GM03348 (cell line): Measurements from ENCODE around the gene FCN1.
"Not testable (repeated sequence)": the region's sequence is repeated elsewhere in the genome, so short reads cannot be mapped to it uniquely, and the experiment has no call there.

Experiments used
- DNase-seq: peaks from one replicate; pipeline ENCODE4 v3.0.0; 2012; ENCODE audit warnings: low spot score

Gene FCN1

DNA sequence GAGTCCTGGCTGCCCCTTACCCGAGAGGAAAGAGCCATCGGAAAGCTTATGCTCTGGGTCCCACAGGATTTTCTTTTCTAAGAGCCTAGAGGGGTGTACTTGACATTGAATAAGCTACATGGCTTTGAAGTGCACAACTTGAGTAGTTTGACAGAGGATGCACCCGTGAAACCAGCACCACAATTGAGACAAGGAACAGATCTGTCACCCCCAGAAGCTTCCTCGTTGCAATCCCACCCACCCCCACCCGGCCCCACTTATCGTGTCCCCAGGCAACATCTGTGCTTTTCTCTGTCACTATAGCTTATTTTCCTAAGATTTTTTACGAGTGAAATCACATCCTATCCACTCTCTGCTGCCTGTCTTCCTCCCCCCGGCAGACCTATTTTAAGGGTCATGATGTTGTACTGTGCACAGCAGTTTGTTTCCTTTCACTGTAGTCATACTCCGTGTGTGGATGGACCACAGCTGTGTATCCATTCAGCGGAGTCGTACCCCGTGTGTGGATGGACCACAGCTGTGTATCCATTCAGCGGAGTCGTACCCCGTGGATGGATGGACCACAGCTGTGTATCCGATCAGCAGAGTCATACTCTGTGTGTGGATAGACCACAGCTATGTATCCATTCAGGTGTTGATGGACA lies 45.9 kb downstream of the FCN1 start:
- DNase-seq, result no peak

DNA sequence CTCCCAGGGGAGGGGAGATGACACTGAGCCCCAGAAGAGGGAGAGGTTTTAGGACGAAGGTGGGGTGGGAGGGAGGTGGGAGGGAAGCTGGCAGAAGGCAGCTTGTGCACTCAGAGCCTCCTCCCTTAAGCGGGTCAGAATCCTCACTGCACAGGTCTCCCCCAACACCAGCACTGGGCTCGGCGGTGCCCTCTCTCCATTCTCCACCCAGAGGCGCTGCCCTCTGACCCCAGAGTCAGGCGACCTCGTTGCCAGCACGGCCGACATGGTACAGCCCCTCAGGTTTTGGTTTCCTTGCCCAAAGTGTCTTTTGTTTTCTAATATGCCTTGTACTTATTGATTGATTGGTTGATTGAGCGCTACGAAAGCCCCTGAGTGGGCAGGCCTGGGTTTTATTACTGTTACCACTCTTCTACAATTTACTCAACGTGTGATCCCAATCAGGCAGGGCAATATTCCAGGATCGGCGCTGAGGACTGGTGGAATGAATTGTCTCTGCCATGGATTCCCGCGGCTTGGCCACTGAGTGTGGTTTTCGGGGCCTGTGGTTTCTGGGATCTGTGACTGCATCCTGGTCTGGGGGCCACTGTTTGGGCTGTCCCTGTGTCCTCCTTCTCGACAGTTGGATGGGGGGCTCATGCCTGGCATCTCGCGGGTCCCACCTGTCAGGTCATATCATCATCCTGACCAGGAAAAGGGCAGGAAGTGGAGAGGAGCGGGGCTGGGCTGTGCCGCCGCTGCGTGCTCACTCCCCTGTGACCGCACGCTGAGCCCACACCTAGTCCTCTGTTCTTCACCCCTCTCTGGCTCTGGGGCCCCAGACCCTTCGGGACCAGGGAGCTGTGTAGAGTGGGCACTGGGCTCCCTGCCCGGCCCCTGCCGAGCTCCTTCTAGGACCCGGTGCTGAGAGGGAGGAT lies 46.7 kb downstream of the FCN1 start:
- DNase-seq, result no peak

DNA sequence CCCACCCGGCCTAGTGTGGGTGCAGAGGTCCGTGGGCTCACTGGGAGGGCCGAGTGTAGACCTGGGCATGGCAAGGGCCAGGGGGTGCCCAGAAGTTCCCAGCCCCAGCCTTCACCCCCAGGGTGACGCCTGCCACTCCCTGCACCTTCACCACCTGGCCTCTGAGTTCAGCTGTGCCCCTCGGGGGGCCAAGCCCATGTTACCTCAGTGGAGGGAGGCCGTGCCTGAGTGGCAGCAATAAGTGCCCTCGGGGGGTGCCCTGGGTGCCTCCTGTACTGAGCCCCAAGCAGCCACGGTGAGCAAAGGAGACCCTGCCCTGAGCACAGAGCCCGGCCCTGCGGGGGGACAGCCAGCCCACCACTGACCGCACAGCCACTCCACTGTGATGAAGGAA lies 47.4 kb downstream of the FCN1 start:
- no peak for DNase-seq

DNA sequence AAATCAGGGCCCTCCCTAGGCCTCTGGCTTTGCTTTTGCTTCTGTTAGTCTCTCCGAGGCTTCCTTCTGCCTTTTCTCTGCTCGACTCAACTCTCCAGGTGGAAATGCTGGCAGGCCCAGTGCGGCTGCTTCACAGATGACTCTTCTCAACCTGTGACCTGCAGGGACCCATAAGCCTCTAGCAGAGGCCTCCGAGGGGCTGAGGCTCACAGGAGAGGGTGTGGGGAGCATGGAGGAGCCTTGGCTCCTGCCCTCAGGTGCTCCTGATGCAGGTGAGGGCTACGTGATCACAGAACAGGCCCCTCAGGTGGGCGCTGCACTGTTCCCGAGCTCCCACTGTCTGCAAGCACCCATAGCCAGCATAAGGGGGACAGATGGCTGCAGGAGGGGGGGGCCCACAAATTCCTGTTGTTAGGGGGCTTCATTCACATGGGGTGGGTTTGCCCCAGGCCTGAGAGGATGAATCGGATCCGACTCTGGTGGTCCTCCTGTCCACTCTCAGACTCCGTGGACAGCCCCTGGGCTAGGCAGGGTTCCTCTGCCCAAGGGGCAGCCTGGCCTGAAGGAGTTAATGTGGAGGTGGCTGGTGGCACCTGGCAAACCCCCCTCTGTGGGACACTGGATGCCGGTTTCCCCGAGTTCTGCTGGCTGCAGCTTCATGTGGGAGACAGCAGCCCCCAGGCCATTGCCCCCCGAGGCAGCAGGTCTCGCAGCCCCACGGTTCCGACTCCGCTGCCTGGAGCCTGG lies 48.0 kb downstream of the FCN1 start:
- DNase-seq, result no peak

DNA sequence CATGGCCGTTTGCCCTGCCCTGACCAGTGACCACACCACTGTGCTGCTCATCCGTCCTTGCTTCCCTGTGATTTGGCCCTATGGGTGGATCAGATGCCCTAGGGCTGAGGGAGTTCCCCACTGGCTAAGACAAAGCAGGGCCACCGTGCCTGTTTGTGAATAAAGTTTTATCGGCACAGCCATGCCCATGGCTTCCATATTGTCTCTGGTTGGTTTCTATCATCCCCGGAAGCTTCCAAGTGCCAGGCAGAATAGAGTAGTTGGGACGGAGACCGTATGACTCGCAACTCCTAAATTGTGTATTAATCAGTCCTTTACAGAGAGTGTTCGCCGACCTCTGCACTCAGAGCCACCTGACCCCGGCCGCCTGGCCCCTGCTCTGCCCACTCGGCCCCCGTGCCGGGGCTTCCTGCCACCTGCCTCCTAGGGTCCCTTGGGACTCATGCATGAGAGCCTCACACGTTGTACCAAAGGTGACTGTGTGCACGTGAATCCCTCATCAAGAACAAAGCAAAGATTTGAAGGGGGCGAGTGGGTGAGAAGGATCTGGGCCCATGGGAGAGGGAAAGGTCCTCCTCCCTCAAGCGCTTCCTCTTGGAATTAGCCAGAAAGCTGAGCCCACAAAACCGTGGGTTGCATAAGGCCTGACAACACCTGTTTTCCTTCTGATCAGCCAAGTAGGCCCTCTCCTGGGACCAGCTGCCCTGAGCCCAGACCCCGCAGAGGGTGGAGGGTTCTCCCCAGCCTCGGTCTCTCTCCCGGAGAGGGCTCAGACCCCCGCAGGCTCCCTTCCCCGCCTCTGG lies 48.8 kb downstream of the FCN1 start:
- no peak for DNase-seq

DNA sequence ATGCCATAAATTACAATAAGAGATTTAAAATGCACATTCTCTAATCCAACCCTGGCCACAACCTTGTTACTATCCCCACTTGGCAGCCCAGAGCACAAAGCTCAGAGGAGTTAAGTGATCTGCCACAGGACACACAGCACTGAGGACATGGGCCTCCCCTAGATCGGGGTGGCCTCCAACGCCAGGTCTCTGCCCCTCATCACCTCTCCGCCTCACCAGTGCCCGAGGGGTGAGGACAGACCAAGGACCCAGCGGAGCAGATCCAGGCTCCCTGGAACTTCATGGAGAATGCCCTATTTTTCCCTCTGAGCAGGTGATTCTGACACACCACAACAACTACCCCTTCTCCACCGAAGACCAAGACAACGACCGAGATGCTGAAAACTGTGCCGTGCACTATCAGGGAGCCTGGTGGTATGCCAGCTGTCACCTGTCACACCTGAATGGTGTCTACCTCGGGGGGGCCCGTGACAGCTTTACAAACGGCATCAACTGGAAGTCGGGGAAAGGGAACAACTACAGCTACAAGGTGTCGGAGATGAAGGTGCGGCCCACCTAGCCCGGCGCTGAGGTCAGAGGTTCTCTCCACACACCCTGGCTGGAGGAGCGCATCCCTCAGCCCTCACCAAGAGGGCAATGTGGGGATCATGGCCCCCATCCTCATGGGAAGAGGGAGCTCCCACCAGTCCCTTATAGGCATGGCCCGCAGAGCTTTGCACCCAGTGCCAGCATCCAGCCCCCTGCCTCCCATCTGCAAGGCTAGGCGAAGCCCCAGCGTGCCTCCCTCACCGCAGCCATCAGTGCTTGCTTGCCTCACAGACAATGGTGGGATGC lies 49.6 kb downstream of the FCN1 start:
- DNase-seq, result no peak

DNA sequence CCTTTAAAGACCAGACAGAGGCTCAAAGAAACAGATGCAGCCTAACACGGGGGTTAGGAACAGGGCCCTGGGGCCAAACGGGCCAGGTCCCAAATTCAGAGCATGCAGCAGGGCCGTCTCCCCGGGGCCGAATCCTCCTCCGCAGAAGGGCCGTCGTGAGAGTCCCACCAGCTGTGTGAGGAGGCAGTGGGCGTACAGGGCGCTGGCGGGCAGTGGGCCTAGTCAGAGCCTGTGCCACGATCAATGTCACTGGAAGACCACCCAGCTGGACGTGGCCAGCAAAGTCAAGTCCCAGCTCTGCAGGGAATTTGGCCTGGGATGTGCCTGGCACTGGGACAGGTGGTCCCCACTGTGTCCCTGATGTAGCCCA lies 52.9 kb downstream of the FCN1 start:
- no peak for DNase-seq

DNA sequence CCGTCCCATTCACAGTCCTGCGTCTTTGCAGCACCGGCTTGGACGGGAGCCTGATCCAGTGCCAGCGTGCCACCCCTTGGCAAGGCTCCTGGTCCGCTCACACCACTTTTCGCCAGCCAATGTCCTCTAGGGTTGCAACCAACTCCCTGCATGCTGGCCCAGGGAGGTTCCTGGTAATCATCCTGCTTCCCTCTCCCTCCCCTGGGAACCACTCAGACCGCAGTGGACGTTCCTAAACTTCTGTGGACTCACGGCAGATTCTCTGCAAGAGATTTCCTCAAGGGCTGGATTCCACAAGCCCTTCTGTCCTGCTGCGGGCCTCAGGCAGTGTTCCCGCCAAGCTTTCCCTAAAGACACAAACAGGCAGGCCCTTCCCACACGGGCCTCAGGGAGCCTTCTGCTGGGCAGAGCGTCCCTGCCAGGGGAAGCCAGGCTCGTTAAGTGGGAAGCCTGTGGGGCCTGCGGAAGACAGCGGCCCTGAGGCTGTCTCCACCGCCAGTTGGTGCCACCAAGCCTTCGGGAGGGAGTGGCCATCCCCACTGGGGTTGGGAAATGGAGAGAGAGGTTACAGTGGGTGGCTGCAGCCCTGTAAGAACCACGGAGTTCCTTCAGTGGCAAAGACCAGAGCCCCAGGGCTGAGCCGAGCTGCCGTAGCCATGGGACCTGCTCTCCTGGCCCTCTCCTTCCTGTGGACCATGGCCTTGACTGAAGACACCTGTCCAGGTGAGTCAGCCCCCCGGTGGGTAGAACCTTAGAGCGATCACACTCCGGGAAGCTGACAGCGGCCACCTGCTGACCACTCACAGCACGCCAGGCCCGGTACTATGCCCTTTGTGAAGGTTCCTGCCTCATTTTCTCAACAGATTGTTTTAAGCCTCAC lies 53.5 kb downstream of the FCN1 start:
- DNase-seq, result no peak

DNA sequence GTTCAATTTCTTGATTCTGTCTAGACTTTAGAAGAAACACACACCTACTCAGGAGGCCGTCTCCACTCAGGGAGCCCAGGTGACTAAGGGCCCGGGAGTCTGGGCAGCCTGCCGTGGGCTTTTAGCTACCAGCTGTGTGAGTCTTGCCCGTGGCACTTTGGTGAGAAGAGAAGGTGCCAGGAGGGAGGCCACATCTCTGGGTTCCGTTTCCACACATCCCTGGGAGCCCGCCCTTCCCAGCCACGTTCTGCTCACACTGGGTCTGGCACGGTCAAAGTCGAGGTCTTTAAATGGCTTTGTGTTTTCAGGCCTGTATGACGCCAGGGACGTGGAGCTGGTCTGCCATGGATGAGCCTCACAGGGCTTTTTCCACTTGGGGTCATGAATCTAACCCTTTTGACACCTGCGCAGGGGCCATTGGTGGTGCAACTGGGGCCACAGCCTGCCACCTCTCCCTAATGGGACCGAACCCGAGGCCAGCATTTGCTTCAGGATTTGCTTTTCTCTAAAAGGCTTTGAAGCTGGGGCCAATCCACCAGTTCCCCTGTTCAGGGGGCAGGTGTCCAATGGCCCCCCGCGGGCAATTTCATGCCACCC lies 54.3 kb downstream of the FCN1 start:
- no peak for DNase-seq

DNA sequence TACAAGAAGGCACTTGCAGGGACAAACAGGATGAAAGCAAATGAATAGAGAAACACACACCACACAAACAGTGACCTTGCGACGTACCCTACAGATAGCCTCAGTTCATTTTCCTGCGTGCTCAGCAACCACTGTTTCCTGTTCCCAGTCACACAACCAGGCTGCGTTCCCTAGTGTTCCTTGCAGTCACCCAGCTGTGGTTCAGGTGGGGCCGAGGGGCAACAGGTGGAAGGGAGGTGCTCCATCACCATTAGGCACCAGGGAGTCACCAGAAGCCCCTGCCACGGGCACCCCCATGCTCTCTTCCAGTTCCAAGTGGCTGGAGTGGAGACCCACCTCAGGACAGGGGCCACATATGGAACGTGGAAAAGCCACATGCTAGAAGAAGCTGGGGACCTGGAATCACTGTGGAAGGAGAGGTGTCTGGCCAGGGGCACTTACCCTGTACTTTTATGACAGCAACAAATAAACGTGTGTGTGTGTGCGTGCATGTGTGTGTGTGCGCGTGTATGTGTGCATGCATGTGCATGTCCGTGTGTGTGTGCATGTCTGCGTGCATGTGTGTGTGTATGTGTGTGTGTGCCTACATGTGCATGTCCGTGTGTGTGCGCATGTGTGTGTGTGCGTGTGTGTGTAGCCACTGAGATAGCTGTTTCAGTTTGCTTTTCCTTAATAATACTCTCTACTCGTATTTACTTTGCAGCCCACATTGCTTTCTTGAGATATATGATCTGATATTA lies 55.9 kb downstream of the FCN1 start:
- no peak for DNase-seq

DNA sequence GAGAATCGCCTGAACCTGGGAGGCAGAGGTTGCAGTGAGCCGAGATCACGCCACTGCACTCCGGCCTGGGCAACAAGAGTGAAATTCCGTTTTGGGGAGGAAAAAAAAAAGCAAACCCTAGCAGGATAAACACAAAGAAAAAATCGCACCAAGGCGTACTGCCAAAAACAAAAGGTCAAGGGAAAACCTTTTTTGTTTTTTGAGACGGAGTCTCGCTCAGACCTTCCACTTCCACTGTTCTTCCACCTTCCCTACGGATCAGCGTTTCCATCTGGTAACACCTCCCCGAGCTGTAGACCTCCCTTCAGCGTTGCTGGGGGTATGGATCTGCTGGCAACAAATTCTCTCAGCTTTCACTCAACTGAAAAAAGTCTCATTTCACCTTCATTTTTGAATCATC lies 57.2 kb downstream of the FCN1 start:
- no peak for DNase-seq

DNA sequence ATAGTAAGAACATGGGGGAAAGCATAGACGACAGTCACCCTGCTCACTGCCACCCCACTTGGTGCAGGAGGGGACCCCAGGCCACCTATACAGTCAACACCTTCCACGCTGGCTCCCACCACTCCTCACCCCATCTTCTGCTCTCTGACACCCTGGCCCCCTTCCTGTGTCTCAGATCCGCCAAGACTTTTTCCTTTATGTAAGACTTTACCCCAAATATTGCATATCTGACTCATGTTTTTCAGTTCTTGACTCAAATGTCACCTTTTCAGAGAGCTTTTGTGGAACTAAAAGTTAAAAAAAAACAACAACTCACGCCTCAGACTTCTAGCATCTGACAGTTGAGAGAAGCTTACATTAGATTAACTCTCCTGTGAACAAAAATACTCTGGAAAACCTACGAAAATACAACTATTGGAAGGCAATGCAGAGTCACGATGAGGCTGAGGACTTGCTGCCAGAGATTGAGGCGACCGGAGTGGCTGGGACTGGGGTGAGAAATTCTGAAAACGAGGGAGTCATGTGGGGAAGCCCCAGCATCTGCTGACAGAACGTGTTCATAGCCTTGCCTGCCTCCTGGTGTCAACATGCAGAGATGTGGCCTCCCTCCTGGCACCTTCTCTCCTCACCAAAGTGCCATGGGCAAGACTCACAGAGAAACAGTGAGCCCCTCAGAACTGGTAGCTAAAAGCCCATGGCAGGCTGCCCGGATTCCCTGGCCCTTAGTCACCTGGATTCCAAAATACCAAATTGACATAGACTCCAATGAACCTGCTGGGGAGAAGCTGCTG lies 59.5 kb downstream of the FCN1 start:
- DNase-seq, result no peak

DNA sequence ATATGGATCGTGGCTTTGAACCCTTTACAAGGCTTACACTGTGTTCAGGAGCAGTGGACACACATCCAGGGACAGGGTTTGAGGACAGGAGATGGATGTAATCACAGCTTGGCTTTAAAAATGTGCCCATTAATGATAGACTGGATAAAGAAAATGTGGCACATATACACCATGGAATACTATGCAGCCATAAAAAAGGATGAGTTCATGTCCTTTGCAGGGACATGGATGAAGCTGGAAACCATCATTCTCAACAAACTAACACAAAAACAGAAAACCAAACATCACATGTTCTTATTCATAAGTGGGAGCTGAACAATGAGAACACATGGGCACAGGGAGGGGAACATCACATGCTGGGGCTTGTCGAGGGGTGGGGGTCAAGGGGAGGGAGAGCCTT lies 60.3 kb downstream of the FCN1 start:
- DNase-seq, result not testable (repeated sequence)

DNA sequence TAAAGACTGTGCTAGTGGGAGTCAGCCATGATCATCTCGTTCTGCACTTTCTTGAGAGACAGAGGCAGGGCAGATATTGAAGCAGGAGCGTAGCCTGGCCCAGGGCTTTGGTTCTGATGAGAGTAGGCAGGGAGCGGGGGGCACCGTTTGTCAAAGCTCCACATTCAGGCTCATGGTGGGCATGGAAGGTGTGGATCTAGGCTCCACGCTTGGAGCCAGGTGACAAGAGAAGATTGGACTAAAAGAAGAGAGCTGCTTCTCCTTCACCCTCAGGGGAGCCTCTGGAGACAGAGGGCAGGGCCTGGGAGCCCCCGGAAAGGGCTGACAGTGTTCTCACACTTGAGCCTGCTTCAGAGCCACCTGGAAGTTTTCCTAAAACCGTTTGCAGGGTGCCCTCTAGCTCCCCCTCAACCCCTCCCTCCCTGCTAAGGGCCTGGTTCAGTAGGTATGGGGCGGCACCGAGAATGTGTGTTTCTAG lies 61.8 kb downstream of the FCN1 start:
- no peak for DNase-seq
